Measurements from ENCODE around the gene TAS2R14.

TAS2R14 gene, protein sequence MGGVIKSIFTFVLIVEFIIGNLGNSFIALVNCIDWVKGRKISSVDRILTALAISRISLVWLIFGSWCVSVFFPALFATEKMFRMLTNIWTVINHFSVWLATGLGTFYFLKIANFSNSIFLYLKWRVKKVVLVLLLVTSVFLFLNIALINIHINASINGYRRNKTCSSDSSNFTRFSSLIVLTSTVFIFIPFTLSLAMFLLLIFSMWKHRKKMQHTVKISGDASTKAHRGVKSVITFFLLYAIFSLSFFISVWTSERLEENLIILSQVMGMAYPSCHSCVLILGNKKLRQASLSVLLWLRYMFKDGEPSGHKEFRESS

DNA sequence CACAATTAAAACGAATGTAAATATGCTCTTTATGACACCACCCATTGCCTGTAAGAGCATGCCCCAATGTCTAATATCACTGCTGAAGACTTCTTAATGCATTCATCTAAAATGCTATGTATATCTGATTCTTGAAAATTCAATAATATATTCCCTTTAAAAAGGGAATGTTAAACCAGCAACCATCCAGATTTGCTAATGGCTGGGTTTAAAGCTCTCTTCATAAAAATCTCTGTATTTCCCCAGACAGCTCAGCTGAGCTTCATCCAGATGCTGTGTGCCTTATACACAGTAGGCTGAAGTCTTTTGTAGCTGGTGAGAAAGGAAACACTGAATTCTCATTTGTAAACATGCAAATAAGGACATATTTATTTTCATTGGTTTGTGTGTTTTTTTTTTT, at the start of gene TAS2R14:
TSS of gene TAS2R14 (minus strand) at position 101 of the 400 bp plus-strand sequence. CDS start at position 45, 56 bp downstream.
- DNase-seq, result no peak

DNA sequence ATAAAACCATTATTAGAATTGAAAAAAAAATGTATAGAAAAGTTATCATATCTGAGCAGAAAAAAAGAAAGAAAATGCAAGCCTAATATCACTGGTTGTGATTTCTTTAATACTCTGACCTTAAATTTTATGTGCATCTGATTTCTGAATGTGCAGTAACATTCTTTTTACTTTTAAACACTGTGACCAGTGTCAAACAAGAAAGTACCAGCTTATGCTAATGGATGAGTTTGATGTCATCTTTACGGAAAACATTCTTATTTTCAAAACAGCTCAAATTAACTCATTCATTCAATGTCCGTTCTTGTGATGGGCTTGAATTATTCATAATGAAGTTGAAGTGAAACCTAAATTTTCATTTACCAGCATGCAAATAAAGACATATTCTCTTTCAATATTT, 47.7 kb upstream of the TAS2R14 start, which contains the start of gene TAS2R50:
TSS of gene TAS2R50 (minus strand) at position 101 of the 400 bp plus-strand sequence. CDS start at position 49, 52 bp downstream.
- no peak for DNase-seq

DNA sequence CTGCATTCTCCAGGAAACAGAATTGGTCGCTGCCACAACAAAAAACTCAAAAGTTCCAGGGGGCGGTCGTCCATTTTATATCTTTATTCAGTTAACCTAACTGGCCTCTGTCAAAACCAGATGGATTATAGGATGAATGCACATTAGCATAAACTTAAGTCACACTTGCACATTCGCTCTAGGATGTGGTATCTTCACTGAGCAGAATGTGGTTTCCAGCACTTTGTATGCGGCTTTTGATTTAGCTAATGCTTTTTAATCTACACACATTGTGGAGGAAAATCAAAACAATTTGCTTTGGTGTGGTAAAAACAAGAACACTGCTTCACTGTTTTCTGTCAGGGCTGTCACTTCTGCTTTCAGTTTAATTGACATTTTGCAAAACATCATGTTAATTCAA, 43.2 kb upstream of the TAS2R14 start:
- no peak for DNase-seq

DNA sequence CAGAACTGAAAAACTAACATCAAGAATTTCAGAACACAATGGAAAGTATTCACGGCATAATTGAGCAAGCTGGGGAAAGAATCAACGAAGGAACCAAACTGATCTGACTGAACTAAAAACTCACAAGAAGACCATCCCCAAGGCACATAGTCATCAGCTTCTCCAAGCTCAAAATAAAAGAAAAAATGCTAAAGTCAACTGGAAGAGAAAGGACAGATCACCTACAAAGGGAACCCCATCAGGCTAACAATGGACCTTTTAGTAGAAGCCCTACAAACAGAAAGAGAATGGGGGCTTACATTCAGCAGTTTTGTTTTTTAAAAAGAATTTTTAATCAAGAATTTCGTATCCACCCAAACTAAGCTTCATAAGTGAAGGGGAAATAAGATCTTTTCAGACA, 35.9 kb upstream of the TAS2R14 start:
- no peak for DNase-seq

DNA sequence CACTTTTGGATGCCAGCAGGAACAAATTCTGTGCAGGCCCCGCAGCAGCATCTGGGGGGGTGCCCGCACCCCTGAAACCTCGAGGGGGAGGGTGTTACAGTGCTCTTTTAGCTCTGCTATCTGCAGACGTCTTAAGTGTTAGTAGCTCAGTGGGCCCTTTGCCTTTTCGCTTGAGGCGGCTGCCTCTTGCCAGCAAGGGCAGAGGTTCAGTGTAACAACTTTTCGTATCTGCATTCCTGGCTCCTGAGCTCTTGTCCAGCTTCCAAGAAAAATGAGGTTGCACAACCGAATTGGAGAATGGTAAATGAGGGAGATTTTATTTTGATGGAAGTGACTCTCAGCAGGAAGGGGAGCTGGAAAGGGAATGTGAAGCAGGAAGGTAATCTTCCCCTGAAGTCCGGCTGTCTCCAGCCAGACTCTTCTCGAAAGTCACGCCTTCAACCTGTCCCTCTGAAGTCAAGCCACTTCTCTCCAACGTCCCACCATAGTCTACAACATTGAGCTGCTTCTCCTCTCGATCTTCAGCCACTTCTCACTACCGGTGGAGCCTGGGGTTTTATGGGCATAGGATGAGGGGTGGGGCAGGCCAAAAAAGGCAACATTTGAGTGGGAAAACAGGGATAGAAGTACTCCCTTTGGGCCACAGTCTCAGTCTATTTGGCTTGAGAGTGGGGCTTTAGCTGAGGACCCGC, 29.8 kb upstream of the TAS2R14 start:
- no peak for DNase-seq

DNA sequence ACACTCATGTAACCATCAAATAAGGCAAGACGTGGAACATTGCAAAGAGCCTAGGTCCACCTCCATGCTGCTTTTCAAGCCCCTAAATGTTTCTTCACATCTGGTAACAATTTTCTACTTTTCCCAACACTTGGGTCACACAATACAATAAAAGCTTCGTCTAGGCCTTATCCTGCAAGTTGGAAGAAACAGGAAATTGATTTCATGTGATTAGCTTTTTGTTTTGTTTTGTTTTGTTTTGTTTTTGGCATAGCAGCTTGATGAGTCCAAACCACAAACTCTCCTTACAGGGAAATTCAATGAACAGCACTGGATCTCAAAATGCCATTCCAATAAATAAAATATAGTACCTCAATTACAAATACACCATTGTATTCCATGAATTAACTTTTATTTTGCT, 28.3 kb upstream of the TAS2R14 start:
- no peak for DNase-seq

DNA sequence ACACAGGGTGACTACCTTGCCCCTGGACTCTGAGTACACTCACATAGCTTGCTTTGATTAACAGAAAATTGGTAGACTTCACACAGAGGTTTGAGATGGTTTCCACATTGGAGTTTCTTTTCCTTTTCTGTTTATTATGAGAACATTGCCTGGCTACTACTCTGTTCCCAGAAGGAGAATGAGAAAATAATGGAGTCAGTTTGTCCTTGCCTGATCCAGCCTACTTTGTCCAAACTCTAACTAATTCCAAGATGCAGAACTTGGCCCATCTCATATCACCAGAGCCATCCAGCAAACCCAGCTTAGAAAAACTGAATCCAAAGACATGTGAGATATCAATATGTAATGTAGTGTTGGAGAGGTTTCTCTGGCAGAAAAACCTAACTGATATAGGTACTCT, 27.3 kb upstream of the TAS2R14 start:
- no peak for DNase-seq

DNA sequence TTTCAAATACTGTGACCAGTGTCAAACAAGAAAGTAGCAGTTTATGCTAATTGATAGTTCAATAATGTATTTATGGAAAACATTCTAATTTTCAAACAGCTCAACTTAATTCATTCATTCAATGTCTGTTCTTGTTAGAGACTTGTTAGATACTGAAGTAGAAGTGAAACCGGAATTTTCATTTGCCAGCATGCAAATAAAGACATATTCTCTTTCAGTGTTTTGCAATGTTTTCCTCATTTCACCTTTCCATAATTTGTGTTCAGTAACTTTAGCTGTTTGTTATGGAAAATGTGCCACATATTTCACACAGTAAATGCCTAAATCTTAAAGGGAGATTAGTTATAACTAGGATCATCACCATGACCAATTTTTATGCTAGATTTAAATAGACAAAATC, 26.4 kb upstream of the TAS2R14 start:
- DNase-seq, result no peak

DNA sequence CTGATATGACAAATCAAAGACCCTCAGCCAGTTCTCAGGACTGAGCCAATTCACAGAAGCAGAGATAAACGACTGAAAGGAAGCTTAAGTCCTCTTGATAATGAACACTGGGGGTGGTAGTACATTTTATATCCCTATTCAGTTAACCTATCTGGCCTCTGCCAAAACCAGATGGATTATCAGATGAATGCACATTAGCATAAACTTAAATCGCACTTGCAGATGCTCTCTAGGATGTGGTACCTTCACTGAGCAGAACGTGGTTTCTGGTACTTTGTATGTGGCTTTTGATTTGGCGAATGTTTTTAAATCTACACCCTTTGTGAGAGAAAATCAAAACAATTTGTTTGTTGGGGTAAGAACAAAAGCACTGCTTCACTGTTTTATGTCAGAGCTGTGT, 21.1 kb upstream of the TAS2R14 start:
- no peak for DNase-seq

DNA sequence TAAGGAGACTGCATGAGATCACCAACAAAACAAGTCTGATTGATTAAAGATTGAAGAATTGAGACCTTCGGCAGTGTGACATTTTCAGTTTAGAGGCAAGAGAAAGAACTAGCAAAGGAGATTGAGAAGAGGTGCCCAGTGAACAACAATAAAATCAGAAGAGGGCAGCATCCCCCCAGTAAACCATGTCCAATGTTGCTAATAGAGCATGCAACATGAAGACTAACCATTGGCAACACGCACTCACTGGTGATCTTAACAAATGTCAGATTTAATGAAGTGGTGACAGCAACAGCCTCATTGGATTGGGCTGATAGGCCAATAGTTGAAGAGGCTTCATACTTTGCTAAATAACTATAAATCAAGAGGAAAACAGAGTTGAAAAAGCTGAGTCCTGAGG, 20.7 kb upstream of the TAS2R14 start:
- DNase-seq, result no peak

DNA sequence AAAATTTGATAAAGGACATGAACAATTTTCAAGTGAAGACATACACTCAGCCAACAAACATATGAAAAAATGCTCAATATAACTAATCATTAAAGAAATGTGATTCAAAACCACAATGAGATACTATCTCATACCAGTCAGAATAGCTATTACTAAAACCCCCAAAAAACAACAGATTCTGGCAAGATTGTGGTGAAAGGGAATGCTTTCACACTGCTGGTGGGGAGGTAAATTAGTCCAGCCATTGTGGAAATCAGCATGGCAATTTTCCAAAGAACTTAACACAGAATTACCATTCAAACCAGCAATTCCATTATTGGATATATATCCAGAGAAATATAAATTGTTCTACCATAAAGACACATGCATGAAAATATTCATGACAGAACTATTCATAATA, 18.7 kb upstream of the TAS2R14 start:
- no peak for DNase-seq

DNA sequence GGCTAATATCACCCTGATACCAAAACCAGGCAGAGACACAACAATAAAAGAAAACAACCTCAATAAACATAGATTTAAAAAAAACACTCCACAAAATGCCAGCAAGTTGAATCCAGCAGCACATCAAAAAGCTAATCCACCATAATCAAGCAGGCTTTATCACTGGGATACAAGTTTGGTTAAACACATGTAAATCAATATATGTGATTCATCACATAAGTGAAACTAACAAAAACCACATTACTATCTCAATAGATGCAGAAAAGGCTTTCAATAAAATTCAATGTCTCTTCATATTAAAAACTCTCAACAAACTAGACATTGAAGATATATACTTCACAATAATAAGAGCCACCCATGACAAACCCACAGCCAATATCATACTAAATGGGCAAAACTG, 17.0 kb upstream of the TAS2R14 start:
- DNase-seq, result no peak

DNA sequence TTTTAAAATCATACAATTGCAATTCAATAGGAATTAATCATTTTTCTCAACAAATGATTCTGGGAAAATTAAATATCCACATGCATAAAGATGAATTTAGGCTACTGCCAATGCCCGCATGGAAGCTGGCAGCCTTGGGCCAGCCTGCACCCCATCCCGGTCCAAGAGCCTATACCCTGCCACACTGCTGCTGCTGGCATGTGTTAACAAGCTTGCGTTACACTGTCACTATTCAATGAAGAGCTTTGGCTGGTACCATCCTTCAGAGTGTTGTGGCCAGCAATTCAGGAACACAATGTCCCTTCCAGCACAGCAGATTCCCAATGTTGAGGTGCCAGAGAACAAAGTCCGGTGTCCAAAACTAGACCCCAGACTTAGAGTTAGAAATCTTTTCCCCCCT, 13.6 kb upstream of the TAS2R14 start:
- DNase-seq, result no peak

DNA sequence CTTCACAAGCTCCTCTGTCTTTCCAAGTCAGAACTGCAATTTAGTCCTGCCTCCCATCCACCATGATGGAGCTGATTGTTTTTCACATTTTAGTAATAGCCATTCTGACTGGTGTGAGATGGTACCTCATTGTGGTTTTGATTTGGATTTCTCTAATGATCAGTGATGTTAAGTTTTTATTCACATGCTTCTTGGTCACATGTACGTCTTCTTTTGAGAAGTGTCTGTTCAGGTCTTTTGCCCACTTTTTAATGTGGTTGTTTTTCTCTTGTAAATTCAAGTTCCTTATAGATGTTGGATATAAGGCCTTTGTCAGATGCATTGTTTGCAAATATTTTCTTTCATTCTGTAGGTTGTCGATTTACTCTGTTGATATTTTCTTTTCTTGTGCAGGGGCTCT, 4.1 kb upstream of the TAS2R14 start:
- DNase-seq, result no peak

DNA sequence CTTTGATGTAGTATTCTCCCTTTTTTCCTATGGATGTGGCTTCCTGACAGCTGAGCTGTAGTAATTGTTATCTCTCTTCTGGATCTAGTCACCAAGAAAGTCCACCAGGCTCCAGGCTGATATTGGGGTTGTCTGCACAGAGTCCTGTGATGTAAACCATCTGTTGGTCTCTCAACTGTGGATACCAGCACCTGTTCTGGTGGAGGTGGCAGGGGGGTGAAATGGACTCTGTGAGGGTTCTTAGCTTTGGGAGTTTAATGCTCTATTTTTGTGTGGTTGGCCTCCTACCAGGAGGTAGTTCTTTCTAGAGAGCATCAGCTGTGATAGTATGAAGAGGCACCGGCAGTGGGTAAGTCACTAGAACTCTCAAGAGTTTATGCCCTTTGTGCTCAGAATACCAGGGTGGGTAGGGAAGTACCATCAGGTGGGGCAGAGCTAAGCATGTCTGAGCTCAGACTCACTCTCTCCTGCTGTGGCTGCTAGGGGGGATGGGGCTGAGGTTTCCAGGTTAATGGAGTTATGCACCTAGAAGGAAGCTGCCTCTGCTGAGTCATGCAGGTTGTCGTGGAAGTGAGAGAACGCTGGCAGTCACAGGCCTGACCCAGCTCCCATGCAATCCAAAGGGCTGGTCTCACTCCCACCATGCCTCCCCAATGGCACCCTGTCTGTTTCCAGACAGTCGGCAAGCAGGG, 3.0 kb upstream of the TAS2R14 start:
- no peak for DNase-seq

DNA sequence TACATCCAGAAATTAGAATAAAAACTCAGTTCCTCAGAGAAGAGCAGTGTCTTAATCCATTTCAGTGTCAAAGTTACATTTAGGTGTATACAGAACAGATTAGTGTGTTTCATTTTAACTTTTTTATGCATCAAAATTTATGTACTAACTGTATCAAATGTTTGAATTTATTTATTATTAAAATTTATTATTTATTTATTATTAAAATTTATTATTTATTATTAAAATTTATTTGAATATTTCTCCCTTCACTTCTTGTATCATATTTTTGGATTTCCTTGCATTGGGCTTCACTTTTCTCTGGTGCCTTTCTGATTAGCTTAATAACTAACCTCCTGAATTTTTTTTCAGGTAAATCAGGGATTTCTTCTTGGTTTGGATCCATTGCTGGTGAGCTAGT, 2.3 kb upstream of the TAS2R14 start:
- no peak for DNase-seq

DNA sequence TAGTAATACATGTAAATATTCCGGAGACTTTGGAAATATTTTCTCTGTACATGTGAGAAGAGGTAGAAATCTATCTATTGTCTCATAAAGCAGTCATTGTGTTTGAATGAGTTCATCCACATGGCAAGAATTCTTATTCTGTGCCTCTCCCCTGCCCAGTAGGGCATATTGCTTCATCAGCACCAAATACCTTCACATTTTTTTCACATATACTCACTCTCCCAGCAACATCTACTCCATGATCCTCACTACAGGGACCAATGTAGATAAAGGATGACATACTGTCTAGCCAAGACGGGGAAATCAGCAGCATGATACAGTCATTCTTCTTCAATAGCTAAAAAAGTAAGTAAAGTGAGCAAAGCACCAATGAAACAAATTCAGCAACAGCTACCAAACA, 1.3 kb upstream of the TAS2R14 start:
- no peak for DNase-seq

DNA sequence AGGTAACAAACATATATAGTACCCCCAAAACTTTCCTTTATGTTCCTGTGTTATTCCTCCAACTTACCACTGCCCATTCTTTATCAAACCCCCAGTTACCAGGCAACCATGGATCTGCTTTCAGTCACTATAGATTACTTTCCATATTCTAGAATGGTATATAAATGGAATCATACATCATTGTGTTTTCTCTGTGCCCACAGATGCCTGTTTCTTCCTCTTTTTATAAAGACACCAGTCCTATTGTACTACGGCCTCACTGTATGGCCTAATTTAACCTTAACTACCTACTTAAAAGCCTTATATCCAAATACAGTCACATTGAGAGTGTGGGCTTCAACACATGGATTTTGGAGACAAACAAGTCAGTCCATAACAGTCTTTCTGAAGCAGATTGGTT, 2.6 kb downstream of the TAS2R14 start:
- no peak for DNase-seq

DNA sequence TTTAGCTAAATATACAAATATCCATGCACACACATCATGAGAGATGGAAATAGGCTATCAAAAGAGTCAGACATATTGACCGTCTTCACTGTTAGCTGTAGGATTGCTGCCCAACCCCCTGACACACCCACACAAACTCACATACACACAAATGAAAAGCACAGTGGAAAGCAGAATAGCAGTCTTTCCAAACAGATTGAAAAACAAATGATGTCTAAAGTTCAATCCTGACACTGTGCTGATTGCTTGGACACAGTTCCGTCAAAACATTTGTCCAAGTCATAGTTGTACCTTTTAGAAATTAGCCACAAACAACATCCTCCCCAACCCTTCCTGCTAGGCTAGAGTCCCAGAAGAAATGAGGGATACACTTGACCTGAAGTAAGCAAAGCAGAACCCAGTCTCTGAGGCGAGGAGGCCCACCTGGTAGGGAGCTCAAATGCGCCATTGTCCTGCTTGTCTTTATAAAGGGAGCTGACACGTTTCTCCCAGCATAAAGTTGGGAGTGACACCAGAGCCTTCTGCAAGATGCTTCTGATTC, 10.2 kb downstream of the TAS2R14 start, which contains the start of gene PRH2:
TSS of gene PRH2 (plus strand) at position 491 of the 541 bp plus-strand sequence. CDS start at position 529, 38 bp downstream.
- DNase-seq, result no peak

DNA sequence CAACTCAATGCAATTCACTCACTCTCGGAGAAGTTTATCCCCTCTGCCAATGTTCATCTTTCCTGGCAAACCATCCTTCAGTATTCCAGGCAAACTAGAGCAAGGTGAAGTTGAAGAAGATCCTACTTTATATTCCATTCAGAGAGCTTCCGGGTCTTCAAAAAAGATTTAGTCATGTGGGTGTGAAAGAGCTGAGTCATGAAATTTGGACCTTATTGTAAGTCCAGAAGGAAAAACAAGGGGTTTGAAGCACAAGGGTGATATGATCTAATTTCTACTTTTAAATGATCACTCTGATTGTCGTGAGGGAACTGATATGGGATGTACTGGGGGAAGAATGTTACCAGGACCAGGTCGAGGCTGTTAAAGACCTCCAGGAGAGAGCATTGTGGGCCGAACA, 12.8 kb downstream of the TAS2R14 start:
- DNase-seq, result no peak

DNA sequence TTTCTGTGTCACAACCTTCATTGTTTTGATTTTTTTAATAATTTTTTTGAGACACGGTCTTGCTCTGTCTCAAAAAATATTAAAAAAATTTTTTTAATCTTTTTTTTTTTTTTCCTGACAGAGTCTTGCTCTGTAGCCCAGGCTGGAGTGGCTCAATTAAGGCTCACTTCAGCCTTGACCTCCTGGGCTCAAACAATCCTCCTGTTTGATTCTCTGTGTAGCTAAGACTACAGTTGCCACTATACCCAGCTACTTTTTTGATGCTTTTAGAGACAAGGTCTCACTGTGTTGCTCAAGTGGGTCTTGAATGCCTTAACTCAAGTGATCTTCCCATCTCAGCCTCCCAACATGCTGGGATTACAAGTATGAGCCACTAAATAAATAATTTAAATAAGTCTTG, 19.3 kb downstream of the TAS2R14 start:
- DNase-seq, result no peak

DNA sequence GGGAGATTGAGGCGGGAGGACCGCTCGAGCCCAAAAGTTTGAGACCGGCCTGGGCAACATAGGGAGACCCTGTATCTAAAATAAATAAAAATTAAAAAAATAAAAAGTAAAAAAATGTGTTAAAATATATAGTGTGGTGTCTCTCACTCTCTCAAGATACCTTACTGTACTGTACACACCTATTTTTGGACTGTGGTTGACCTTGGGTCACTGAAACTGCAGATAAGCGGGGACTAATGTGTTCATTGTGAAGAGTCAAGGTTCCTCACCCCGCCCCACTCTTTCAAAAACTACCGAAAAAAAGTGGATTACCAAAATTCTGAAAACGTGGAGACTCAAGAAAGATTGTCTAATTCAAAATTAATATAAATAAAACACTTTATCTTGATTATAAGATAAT, 28.7 kb downstream of the TAS2R14 start:
- no peak for DNase-seq

DNA sequence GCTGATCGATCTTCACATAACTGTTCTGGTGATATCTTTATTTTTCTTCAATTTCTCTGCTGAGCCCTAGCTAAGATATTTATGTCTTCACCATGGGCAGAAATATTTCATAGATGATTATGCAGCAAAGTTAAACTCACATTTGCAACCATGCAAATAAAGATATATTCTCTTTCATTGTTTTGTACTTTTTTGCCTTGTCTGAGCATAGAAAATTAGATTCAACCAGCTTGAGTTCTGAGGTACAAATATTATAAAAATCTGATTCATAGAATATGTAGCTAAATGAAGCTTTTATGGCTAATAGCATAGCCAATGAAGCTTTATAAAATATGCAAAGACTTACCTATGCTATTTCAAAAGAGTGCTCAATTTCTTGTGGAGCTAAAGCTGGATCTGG, 29.6 kb downstream of the TAS2R14 start, which contains the start of gene TAS2R13:
TSS of gene TAS2R13 (minus strand) at position 101 of the 400 bp plus-strand sequence. CDS start 264 bp downstream, outside the sequence.
- DNase-seq, result no peak

Data from DMS79 (cell line).